GM18505 (cell line): Measurements from ENCODE around the gene UBE2G1.

Experiments used
- ATAC-seq: cut with Tn5 transposase; IDR thresholded peaks from one replicate; pipeline ENCODE4 v1.9.1; 2021; ENCODE audit not compliant: unreplicated experiment
- POLR2A ChIP-seq: IDR thresholded peaks from 4 replicates; pipeline ENCODE4 v1.6.1; 2011; ENCODE audit warnings: borderline replicate concordance; ENCODE audit not compliant: insufficient read depth, insufficient read length; ENCODE audit errors: extremely low read depth

Gene UBE2G1

GRCh38 chr17:4366327-4367063 lies at the start of gene UBE2G1:
Gene UBE2G1, minus strand, starts transcription at chr17:4366675. Its CDS starts 359 bp downstream, at chr17:4366316.
- ATAC-seq, result peak; percentile 63
- peak; percentile 85 for TF ChIP-seq POLR2A

- TF ChIP-seq POLR2A, result no peak
Observed at GRCh38 chr17:4412933-4413831, 46.7 kb upstream of the UBE2G1 start.

GRCh38 chr17:4411201-4411600 lies 44.7 kb upstream of the UBE2G1 start:
- no peak for ATAC-seq
- TF ChIP-seq POLR2A, result no peak

More at GRCh38 chr17:4412933-4413831, 46.7 kb upstream of the UBE2G1 start:
- peak; percentile 66 for ATAC-seq

GRCh38 chr17:4409659-4410058 lies 43.2 kb upstream of the UBE2G1 start:
- no peak for TF ChIP-seq POLR2A
- ATAC-seq, result no peak

- no peak for ATAC-seq
Observed at GRCh38 chr17:4407851-4408250, 41.4 kb upstream of the UBE2G1 start.

GRCh38 chr17:4407216-4407615 lies 40.7 kb upstream of the UBE2G1 start:
- no peak for TF ChIP-seq POLR2A
- no peak for ATAC-seq

More at GRCh38 chr17:4407851-4408250, 41.4 kb upstream of the UBE2G1 start:
- TF ChIP-seq POLR2A, result no peak

- ATAC-seq, result no peak
- TF ChIP-seq POLR2A, result no peak
Observed at GRCh38 chr17:4406386-4406785, 39.9 kb upstream of the UBE2G1 start.

- no peak for TF ChIP-seq POLR2A
- no peak for ATAC-seq
Observed at GRCh38 chr17:4405699-4406098, 39.2 kb upstream of the UBE2G1 start.

GRCh38 chr17:4405038-4405669 lies 38.7 kb upstream of the UBE2G1 start:
- no peak for ATAC-seq
- TF ChIP-seq POLR2A, result no peak

GRCh38 chr17:4397840-4398239 lies 31.4 kb upstream of the UBE2G1 start:
- no peak for ATAC-seq
- TF ChIP-seq POLR2A, result no peak

GRCh38 chr17:4395111-4395478 lies 28.6 kb upstream of the UBE2G1 start:
- TF ChIP-seq POLR2A, result no peak
- ATAC-seq, result no peak

- ATAC-seq, result no peak
- TF ChIP-seq POLR2A, result peak; percentile 39
Observed at GRCh38 chr17:4394208-4395110, 28.0 kb upstream of the UBE2G1 start.
